Measurements from ENCODE around the gene LAMA5. TPM values are rescaled to one million over a fixed set of nuclear protein-coding genes. Genes with fewer than 3 reads are reported as not detected.

Gene LAMA5
- polyA plus RNA-seq, 1 donor (not counting 4 experiments of a cell fraction or from before 2014, with no cell fraction given): 8.7 TPM

- Histone ChIP-seq H3K4me2 (ENCODE audit: control insufficient read depth, extremely low read depth, insufficient read depth, low read depth, low read length) (no peak overlapping the region), H3K27me3 (ENCODE audit: control insufficient read depth, extremely low read depth, insufficient read depth, low read length) (no peaks in the 10 kb centered on the region), H3K36me3 (ENCODE audit: control insufficient read depth in 2 of 2, extremely low read depth in 1 of 2, insufficient read depth in 2 of 2, low read length in 2 of 2) (peaks cover 0 to 1% of the 10 kb centered on the region in 2 experiments), H4K20me1 (ENCODE audit: control insufficient read depth, extremely low read depth, insufficient read depth, low read length) (no peaks in the 10 kb centered on the region), H3K27ac (ENCODE audit: control insufficient read depth, insufficient read depth, low read length) (no peak overlapping the region), H3K79me2 (ENCODE audit: control insufficient read depth, insufficient read depth, low read length) (no peaks in the 10 kb centered on the region), H3K9me3 (ENCODE audit: control insufficient read depth, low read depth, low read length) (no peaks in the 10 kb centered on the region), H2AFZ (ENCODE audit: control insufficient read depth, low read length) (no peak overlapping the region), H3K4me3 (ENCODE audit: control insufficient read depth in 2 of 3, extremely low read depth in 1 of 3, insufficient read depth in 2 of 3, low read depth in 1 of 3, low read length in 3 of 3) (no peak overlapping the region), H3K9me1 (ENCODE audit: control insufficient read depth, extremely low read depth, insufficient read depth, low read length) (no peaks in the 10 kb centered on the region), H3K4me1 (ENCODE audit: control insufficient read depth, extremely low read depth, insufficient read depth, low read length) (no peaks in the 10 kb centered on the region), H3K9ac (ENCODE audit: control insufficient read depth, extremely low read depth, insufficient read depth, low read length) (no peak overlapping the region)
- TF ChIP-seq EZH2 (IDR thresholded peaks at IDR 0.05; ENCODE audit: low read length): no peak
- TF ChIP-seq CTCF (optimal IDR thresholded peaks at IDR 0.05 in 1 of 3, IDR thresholded peaks at IDR 0.05 in 1 of 3, conservative IDR thresholded peaks at IDR 0.05 in 1 of 3; ENCODE audit: extremely low read depth in 1 of 3, insufficient read depth in 2 of 3, low read length in 3 of 3): no peak
- dilution Hi-C loops (cut with MboI; ENCODE audit: extremely low pct_ligation_motif_present, low sequenced_read_pairs): no loop called here
- DNase-seq (ENCODE audit: low read depth, low spot score) (no peak), FAIRE-seq (no peak)
Measured at GRCh38 chr20:62400021-62400420, 32.9 kb upstream of the LAMA5 start.

GRCh38 chr20:62398120-62398821 lies 31.2 kb upstream of the LAMA5 start:
- Histone ChIP-seq H3K27ac (ENCODE audit: control insufficient read depth, insufficient read depth, low read length) (no peak overlapping the region), H3K4me2 (ENCODE audit: control insufficient read depth, extremely low read depth, insufficient read depth, low read depth, low read length) (no peak overlapping the region), H3K9ac (ENCODE audit: control insufficient read depth, extremely low read depth, insufficient read depth, low read length) (no peak overlapping the region), H3K9me1 (ENCODE audit: control insufficient read depth, extremely low read depth, insufficient read depth, low read length) (no peaks in the 10 kb centered on the region), H2AFZ (ENCODE audit: control insufficient read depth, low read length) (no peak overlapping the region), H3K36me3 (ENCODE audit: control insufficient read depth in 2 of 2, extremely low read depth in 1 of 2, insufficient read depth in 2 of 2, low read length in 2 of 2) (peaks cover 4 to 5% of the 10 kb centered on the region in 2 experiments), H3K4me3 (ENCODE audit: control insufficient read depth in 2 of 3, extremely low read depth in 1 of 3, insufficient read depth in 2 of 3, low read depth in 1 of 3, low read length in 3 of 3) (no peak overlapping the region), H3K79me2 (ENCODE audit: control insufficient read depth, insufficient read depth, low read length) (no peaks in the 10 kb centered on the region), H3K9me3 (ENCODE audit: control insufficient read depth, low read depth, low read length) (no peaks in the 10 kb centered on the region), H3K27me3 (ENCODE audit: control insufficient read depth, extremely low read depth, insufficient read depth, low read length) (no peaks in the 10 kb centered on the region), H3K4me1 (ENCODE audit: control insufficient read depth, extremely low read depth, insufficient read depth, low read length) (no peaks in the 10 kb centered on the region), H4K20me1 (ENCODE audit: control insufficient read depth, extremely low read depth, insufficient read depth, low read length) (no peaks in the 10 kb centered on the region)
- no peak for TF ChIP-seq CTCF (optimal IDR thresholded peaks at IDR 0.05 in 1 of 3, IDR thresholded peaks at IDR 0.05 in 1 of 3, conservative IDR thresholded peaks at IDR 0.05 in 1 of 3; ENCODE audit: extremely low read depth in 1 of 3, insufficient read depth in 2 of 3, low read length in 3 of 3)
- TF ChIP-seq EZH2 (IDR thresholded peaks at IDR 0.05; ENCODE audit: low read length): no peak
- DNase-seq (ENCODE audit: low read depth, low spot score): no peak
- dilution Hi-C loops (cut with MboI; ENCODE audit: extremely low pct_ligation_motif_present, low sequenced_read_pairs): no loop called here
- FAIRE-seq: no peak

Measured in keratinocyte (primary cell).